Measurements from ENCODE around the gene ANKFN1. TPM values are rescaled to one million over a fixed set of nuclear protein-coding genes. Genes with fewer than 3 reads are reported as not detected.

The ANKFN1 gene
- polyA plus RNA-seq, 3 donors = 0.42 to 0.86 (median 0.52) TPM

DNA sequence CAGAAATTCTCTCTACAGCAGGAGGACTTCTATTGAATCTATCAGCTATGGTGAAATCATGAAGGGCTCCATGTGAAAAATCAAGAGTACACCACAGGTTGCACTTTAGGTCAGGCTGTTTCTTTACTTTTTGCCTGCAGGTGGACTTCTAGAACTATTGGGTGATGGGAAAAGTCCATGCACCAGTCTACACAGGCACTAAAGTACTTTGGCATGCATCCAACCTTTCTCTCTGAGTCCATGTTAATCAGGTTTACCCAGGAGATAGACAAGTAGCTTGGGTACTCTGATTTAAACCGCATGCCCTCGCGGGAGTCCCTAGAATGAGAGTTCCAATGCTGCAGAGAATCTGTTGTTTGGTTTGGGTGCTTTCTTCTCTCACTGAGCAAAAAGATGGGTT is 9.1 kb upstream of the ANKFN1 start:
- DNase-seq (ENCODE audit: low read depth in 3 of 3, low spot score in 2 of 3) = no peak

DNA sequence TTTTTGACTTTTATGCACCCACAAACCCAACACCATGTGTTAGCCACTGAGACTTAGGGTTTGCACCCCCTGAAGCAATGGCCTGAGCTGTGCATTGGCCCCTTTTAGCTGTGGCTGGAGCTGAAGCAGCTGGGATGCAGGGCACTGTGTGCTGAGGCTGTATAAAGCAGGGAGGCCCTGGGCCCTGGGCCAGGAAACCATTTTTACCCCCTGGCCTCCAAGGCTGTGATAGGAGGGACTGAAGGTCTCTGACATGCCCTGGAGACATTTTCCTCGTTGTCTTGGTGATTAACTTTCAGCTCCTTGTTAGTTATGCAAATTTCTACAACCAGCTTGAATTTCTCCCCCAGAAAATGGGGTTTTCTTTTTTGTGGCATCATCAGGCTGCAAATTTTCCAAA is 6.7 kb upstream of the ANKFN1 start:
- DNase-seq (ENCODE audit: low read depth in 3 of 3, low spot score in 2 of 3) = no peak

DNA sequence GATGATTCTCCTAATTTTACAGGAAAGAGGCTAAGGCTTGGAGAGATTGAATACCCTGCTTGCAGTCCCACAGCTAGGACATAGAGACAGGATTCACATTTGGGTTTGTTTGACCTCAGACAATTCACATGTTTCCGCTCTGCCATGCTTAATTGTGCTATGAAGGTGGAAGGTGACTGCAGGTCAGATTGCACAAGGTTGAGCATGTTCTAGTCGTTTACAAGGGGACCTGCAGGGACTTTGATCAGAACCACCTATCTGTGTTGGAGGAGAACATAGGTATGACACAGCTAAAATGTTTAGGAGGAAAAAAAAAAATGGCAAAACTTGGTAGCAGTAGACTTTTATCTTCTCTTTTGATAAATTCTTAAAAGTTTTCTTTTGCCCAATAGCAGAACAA is 4.9 kb upstream of the ANKFN1 start:
- no peak for DNase-seq (ENCODE audit: low read depth in 3 of 3, low spot score in 2 of 3)

DNA sequence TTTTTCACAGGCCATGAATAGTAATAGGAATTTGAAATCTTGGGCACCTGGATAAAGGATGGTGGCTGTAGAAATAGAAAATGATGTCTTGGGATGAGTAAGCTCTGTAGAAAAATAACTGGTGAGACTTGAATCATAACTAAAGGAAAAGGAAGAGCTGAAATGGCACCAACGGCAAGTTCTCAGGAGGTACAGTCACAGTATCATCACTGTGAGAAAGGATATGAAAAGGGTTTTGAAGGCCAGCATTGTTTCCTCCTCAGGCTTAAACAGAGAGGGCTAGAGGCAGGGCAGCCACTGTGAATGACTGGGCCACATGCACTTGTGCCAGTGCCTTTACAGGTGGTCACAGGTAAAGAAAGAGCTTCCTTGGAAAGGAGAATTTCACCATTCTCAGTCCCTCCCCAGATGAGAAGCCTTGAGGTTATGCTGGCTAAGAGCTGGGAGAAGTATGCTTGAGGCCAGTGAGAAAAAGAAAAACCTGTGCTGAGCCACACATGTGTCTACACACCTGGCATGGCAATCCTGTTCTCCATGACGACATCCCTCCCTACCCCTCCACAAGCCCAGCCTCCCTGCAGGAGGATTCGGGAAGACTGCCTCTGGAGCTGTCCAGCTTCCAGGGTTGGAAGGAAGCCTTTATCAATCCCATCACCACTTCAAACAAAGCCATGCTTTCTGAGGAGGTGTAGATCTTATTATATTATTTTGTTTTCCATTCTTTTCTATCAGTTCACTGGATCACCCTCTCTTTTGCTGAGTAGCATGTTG is 3.8 kb upstream of the ANKFN1 start:
- no peak for DNase-seq (ENCODE audit: low read depth in 3 of 3, low spot score in 2 of 3)

DNA sequence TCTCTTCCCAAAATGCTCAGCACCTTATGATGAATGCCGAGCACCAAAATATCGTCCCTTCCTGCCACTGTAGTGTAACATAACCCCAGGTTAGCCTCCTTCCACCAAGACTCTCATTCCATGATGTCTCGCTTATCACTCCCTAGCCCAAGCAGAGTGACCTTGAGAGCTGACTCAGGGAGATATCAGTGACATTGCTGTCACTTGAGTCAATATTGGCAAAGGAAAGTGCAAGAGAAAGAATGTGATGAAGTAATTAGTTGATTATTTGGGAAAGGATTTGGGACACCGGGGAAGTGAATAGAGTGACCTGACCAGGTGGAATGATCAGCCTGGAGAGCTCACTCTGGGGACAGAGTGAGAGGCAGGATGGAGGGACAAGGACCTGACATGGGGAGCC is 2.6 kb upstream of the ANKFN1 start:
- DNase-seq (ENCODE audit: low read depth in 3 of 3, low spot score in 2 of 3) = no peak

DNA sequence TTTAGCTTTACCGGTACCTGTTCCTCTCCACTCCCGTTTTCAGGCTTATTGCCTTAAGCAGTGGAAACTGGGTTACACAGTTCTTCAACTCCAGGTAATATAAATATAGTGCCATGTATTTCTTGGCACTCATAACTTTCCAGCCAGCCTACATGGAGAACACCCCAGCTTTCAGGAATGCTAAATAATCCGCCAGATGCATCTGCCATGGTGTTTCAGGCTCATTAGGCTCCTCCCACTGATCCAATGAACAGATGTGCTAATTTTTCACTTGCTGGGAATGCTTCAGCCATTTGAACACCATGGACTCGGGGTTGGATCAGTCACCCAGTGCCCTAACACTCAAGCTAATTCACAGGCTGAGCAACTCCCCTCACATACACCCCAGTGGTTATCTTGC is 4.6 kb downstream of the ANKFN1 start:
- DNase-seq (ENCODE audit: low read depth in 3 of 3, low spot score in 2 of 3) = no peak

DNA sequence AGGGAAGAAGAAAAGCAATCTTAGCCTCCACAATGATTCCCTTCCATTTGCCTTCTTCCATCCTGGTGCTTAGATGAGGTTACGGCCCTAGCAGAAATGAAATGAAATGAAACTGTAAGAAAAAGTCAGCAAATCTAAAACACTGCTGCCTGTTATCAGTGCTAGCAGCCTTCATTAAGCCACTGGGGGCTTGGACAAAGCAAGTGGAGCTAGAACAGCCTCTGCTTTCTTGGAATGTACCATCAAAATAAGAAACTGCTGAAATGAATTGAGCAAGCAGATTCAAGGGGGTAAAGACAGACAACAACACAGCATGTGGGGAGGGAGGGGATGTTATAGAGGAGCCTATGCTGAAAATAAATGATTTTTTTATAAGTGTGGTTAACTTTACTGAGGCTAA is 5.1 kb downstream of the ANKFN1 start:
- DNase-seq (ENCODE audit: low read depth in 3 of 3, low spot score in 2 of 3) = no peak

DNA sequence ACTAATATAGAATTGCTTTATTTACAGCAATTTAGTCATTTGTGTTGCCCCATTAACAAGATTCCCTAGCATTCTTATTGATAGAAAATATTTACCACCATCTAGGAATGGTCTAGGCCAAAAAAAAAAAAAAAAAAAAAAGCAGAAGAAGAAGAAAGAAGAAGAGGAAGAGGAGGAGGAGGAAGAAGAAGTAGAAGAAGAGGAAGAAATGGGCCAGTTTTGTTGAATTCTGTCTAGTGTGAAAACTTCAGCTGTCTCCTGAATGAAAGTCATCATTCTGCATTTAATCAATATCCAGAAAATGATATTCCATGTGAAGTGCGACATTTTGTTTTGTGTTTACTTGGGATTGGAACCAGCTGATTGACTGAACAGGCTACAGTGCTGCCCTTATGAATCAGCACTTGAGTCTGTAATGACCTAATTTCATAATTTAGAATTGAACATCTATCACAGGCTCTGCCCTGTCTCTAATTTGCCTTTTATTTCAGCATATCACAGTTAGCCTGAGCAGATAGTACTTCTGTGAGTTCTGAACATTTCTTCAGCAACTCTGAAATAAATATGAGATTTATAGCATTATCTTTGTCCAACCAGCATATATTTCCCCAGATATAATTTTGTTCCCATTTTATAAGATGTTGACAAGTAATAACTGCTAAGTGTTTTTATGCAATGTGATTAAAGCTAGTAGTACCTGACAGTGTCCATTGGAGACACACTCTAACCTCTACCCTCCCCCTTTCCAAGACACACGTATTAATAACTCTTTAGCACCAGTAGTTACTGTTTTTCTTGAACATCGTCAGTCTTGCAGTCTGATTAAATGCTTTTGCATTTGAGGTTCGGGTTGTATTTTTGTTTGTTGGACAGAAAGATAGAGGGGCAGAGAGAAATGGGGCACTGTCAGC is 5.9 kb downstream of the ANKFN1 start:
- no peak for DNase-seq (ENCODE audit: low read depth in 3 of 3, low spot score in 2 of 3)

DNA sequence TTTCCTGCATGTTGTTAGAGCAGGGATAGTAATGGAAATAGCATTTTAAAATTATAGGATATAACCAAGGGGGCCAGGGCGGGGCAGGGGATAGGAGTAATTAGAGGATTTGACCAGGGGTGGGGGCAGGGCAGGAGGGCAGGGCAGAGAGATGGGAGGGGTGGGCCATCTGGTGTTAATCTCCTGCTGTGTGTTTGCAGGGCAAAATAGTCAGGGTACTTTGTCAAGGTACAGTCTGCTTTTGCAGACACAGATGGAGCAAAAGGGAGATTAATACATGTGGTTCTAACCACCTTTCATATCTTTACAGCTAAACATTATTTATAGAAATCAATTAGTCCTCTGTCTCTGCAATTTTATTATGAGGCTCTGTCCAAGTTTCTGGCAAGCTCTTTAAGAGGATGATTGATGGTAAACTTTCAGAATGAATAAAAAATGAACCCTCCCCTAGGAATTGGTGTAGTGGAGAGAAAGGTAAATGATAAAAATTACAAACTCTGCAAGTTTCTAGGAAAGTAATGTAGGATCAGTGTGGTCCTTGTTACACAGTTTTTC is 6.6 kb downstream of the ANKFN1 start:
- no peak for DNase-seq (ENCODE audit: low read depth in 3 of 3, low spot score in 2 of 3)

DNA sequence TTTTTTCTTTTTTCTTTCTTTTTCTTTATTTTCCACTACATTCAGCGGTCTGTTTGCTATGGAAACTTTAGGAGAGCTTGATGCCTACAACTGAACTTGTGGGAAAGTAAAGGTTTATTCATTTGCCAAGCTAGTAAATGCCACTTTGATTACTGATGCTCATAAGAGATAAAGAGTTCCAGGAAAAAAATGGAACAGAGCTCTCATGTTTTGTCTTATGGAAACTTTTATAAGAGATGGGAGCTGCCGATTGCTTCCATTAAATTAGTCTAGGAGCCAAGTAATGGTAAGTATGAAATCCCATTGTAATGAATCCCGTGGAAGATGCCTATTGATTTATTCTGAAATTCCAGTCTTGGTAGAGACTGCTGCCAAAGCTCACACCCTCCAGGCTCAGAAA is 7.1 kb downstream of the ANKFN1 start:
- no peak for DNase-seq (ENCODE audit: low read depth in 3 of 3, low spot score in 2 of 3)

DNA sequence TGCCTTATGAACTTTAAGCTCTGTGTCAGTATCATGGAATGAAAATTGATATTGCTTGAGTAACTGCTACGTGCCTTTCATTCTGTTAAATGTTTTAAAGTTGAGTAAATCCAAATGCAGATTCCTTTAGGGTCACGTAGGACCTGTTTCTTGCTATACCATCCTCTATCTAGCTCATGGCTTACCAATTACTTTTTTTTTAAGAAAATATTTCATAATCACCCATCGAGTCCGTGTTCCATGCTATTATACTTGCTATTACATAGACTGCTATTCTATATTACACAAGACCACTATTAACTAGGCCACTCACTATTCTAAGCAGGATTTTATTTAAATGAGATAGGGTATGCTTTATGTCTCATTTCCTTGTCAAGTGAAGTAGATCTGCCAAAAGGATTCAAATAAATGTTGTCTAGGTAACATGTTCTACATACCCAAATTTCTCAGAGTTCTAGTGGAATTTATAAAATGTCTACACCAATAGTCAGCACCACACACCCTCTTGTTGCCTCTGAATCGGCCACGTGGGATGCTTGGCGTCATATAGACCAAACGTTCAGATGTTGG is 11.9 kb downstream of the ANKFN1 start:
- DNase-seq (ENCODE audit: low read depth in 3 of 3, low spot score in 2 of 3) = no peak

DNA sequence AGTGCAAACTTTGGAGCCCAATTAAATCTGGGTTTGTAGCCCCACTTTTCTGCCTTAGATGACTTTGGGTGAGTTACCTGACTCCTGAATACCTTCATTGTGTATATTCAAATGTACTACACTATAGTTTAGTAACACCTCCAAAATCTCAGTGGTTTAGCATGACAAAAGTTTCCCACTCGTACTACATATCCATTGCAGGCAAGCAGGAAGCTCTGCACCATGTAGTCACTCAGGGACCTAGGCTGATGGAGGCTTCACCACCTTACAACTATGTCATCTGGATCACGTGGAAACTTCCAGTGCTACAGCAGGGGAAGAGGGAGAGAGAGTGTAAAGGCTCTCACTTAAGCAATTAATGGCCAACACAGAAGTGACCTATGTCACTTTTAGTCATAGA is 14.2 kb downstream of the ANKFN1 start:
- no peak for DNase-seq (ENCODE audit: low read depth in 3 of 3, low spot score in 2 of 3)

DNA sequence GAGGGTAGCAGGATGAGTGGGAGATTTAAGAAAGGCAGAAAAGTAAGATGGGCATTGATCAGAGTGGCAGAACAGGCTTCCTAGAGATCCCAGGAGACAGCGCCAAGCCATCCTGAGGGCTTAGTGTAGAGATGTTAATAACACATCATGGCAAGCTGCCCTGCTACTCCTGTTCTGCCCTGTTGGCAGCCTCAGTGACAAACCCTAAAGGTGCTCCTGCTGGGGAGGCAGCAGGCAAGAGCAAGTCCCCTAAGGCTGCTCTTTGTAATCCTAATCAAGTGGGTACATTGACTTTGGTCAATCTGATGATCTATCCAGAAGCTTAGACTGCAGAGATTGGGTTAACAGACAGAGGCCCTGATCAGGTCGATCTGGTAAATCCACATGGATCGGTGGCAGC is 16.3 kb downstream of the ANKFN1 start:
- no peak for DNase-seq (ENCODE audit: low read depth in 3 of 3, low spot score in 2 of 3)

DNA sequence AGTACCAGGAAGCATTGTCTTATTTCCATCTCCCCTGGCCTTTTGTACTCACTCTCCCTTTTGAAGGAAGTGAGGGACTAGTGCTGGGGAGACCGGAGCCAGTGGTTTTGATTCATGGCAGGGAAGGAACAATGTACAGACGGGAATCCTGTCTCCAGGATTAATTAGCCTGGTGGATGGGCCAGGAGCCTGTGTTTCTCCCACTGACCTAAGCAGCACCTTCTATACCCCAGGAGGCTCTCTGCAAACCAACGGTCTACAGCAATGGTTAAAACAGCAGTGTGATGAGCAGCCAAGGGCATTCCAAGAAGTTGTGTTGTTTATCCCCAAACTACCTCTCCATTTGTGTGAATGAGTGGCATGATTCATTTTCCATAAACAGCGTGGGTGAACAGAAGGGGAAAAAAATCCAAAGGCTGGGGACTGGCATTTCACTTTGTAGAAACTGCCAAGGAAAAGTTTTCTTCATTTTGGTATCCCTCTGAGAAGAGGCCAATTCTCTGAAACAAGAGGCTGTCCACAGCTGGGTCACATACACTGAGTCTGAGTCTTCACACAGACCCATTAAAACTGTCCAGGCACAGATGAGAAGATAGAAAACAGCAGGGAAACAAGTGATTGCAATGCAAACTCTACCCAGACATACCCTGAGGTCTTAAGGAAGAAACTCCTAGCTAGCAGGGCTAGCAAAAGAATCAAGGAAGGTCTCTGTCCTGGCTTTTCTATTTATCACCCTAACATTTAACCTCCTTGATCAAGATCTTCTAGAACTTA is 18.1 kb downstream of the ANKFN1 start:
- DNase-seq (ENCODE audit: low read depth in 3 of 3, low spot score in 2 of 3) = no peak

DNA sequence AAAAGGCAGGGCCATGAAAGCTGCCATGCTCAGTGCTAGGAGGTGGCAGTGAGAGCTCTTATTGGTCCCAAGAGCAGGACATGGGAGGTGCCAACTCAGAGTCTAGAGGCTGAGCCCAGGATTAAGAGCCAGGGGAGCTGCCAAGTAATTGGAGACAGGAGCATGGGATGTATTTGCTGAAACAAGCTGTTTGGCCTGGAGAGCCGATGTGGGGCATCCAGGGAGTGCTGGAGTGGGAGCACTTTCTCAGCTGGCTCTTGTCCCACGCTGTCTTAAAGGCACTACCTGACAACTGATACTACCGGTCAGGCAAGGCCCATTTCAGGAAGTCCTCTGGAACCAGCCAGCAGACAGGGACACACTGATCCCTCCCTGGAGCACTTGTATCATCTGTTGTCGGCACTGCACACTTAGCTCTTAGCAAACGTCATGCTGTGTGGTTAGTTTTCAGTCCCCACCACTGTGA is 19.3 kb downstream of the ANKFN1 start:
- DNase-seq (ENCODE audit: low read depth in 3 of 3, low spot score in 2 of 3) = peak in 2 of 3 donors; percentile 13 to 21

DNA sequence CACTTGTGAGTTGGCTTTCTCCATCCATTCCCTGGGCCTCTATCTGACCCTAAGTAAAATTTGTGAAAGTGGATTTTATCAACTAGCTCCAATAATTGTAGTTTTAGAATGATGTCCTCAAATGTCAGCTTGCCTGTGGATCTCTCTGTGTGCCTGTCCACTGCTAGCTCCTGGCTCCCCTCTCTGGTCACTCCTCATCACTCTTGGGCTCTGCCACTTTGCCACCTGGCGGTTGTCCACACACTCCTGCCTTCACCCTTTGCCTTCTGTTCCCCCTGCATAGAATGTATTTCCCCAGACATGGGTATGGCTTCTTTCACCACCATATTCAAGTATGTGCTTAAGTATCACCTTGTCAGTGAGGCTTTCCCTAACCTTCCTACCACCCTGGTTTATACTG is 19.8 kb downstream of the ANKFN1 start:
- DNase-seq (ENCODE audit: low read depth in 3 of 3, low spot score in 2 of 3) = no peak

DNA sequence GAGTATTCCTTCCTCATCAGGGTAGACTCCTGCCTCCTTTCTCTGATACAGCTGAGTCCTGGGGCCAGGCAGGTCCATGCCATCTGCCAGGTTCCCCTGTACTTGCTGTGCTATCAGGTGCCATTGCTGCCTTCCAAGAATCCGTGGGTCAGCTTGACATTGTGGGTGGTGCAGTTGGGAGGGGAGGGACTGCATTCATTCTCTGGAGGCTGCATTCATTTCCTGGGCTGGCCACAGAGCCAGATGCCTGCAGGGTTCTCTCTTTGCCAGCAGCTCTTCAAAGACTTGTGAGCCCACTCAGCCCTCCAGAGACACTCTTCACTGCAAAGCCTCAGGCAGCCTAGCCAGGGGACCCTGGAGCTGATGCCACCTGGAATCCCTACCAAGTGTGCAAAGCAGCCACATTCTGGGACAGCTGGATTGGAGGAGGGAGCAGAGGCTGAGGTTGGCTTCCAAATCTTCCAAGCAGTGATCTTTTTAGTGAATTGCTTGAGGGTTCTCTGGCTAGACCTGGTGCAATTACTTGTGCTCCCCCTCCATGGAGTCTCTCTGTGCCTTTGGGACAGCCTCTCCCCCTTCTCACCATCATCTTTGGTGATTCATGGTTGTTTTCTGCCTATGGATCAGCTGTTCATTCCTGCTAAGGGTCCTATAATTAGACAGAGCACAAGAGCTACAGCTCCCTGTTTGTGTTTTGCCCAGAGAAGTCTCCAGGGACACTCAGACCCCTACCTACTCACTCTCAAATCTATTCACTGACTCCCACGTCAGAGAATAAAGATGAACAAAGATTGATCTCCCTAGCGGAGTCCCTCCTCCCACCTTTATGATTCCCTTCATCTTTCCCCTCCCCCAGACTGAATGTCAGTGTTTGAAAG is 20.9 kb downstream of the ANKFN1 start:
- DNase-seq (ENCODE audit: low read depth in 3 of 3, low spot score in 2 of 3) = no peak

DNA sequence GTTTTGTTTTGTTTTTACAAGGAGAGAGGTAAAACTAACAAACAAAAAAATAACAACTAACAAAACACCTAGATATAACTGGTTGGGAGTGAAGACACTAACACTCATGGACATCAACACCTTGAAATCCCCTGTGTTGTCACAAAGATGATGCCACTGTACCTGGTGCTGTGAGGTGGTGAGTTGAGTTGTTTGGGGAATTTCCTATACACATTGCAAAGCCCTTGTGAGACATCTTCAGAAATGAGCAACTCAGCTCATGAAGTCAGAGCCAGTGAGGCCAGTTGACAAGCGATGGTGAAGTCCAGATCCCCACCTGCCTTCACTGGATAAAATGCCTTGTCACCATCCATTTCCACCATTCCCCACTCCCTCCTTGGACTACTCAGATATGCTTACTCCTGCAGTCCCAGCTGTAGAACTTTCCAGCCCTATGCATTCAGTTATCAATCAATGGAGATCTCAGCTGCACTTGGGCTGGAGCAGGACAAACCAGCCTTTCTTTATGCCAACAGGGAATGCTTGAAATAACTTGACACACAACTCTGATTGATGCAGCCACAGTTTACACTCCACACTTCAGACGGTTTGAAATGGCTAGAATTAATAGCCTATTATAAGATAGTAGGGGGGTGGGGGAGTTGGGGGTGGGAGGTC is 22.2 kb downstream of the ANKFN1 start:
- DNase-seq (ENCODE audit: low read depth in 3 of 3, low spot score in 2 of 3) = no peak

DNA sequence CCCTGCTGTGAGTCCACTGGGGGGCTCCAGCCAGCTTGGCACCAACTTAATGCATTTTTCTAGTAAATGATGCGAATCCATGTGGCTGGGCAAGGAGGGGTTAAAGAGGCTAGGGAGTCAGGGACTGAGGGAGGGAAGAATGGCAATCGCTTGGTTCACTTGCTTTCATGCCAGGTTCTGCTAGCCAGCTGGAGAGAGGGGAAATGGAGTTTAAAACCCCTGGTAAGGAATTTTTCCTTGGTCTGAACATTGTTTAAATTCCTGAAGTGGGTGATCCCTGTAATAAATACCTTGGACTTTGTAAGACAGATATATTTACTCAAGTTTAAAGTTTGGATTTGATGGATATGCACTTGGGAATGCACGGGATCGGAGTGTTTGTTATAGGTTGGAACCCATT is 22.8 kb downstream of the ANKFN1 start:
- peak in 2 of 3 donors; percentile 9 to 21 for DNase-seq (ENCODE audit: low read depth in 3 of 3, low spot score in 2 of 3)

Measured in right renal cortex interstitium (tissue), 3 donors.